CD14-positive monocyte (primary cell): Measurements from ENCODE around the gene NUDT13. TPM values are rescaled to one million over a fixed set of nuclear protein-coding genes. Genes with fewer than 3 reads are reported as not detected.

Experiments used
- DNase-seq, 3 donors: peaks; one replicate each; pipeline ENCODE4 v3.0.0-alpha.2; 2011 to 2022
- H2AFZ ChIP-seq: 2 replicates; pipeline ENCODE4 v1.6.0; 2012; ENCODE audit warnings: mild to moderate bottlenecking, low read depth, low read length, inconsistent platforms; ENCODE audit not compliant: insufficient read depth, poor library complexity, severe bottlenecking
- H3K27ac ChIP-seq, 2 donors: 1 replicate in 1 of 2; 2 replicates in 1 of 2; pipeline ENCODE4 v1.5.1; 2012 to 2013; ENCODE audit warnings: low read length in 2 of 2, control low read depth in 1 of 2, inconsistent platforms in 1 of 2, low read depth in 1 of 2, mild to moderate bottlenecking in 1 of 2
- H3K27me3 ChIP-seq, 2 donors: one replicate each; pipeline versions ENCODE4 v1.6.0 to v1.6.1; 2011 to 2013; ENCODE audit warnings: low read length in 2 of 2; ENCODE audit not compliant: control insufficient read depth in 2 of 2, insufficient read depth in 2 of 2
- H3K36me3 ChIP-seq, 2 donors: replicated peaks in 1 of 2; 1 replicate in 1 of 2; 2 replicates in 1 of 2; pipeline versions ENCODE4 v1.5.1 to v1.6.1; 2012 to 2013; ENCODE audit warnings: low read length in 2 of 2, control low read depth in 1 of 2, inconsistent platforms in 1 of 2, mild to moderate bottlenecking in 1 of 2; ENCODE audit not compliant: insufficient read depth in 2 of 2, control insufficient read depth in 1 of 2
- H3K4me1 ChIP-seq, 2 donors: 1 replicate in 1 of 2; 2 replicates in 1 of 2; pipeline versions ENCODE4 v1.5.1 to v1.6.1; 2012 to 2013; ENCODE audit warnings: low read length in 2 of 2, control low read depth in 1 of 2, inconsistent platforms in 1 of 2, mild to moderate bottlenecking in 1 of 2, moderate library complexity in 1 of 2; ENCODE audit not compliant: insufficient read depth in 2 of 2, control insufficient read depth in 1 of 2
- H3K4me2 ChIP-seq: replicated peaks from 2 replicates; pipeline ENCODE3; 2012; ENCODE audit warnings: low read length, moderate library complexity, mild to moderate bottlenecking; ENCODE audit not compliant: poor library complexity, severe bottlenecking; ENCODE audit errors: extremely low read depth
- H3K4me3 ChIP-seq, 3 experiments: fragments of 200-600 bp in 1 of 3; sonication (generic) in 1 of 3; replicated peaks in 1 of 3; 1 replicate in 2 of 3; 2 replicates in 1 of 3; pipeline ENCODE4 v1.5.1; 2011 to 2013; ENCODE audit warnings: low read length in 3 of 3, mild to moderate bottlenecking in 3 of 3, control low read depth in 2 of 3, low read depth in 2 of 3, inconsistent platforms in 1 of 3, moderate library complexity in 1 of 3
- H3K79me2 ChIP-seq: 2 replicates; pipeline ENCODE4 v1.6.0; 2012; ENCODE audit warnings: mild to moderate bottlenecking, control low read depth, inconsistent platforms, low read length, moderate library complexity; ENCODE audit not compliant: insufficient read depth
- H3K9ac ChIP-seq: 2 replicates; pipeline ENCODE4 v1.6.0; 2017; ENCODE audit warnings: low read length, mild to moderate bottlenecking; ENCODE audit not compliant: insufficient read depth, poor library complexity, severe bottlenecking
- H3K9me3 ChIP-seq, 2 donors: replicated peaks in 1 of 2; 1 replicate in 1 of 2; 2 replicates in 1 of 2; pipeline versions ENCODE4 v1.5.1 to v1.6.1; 2012 to 2013; ENCODE audit warnings: low read length in 2 of 2, control low read depth in 1 of 2; ENCODE audit not compliant: control insufficient read depth in 1 of 2, insufficient read depth in 1 of 2
- H4K20me1 ChIP-seq: 2 replicates; pipeline ENCODE4 v1.6.0; 2012; ENCODE audit warnings: mild to moderate bottlenecking, low read length, control low read depth, moderate library complexity; ENCODE audit not compliant: insufficient read depth
- H3K27ac Mint-ChIP-seq, 7 donors: one replicate each; pipeline ENCODE4 v1.8.0; 2020; ENCODE audit warnings: mild to moderate bottlenecking in 7 of 7, mixed read lengths in 7 of 7, moderate library complexity in 6 of 7, inconsistent platforms in 2 of 7
- H3K27me3 Mint-ChIP-seq, 3 donors: one replicate each; pipeline ENCODE4 v1.8.0; 2021 to 2022; ENCODE audit warnings: low read depth in 3 of 3, mild to moderate bottlenecking in 3 of 3, mixed read lengths in 3 of 3, moderate library complexity in 3 of 3, inconsistent platforms in 1 of 3
- H3K36me3 Mint-ChIP-seq, 2 donors: one replicate each; pipeline ENCODE4 v1.8.0; 2020; ENCODE audit warnings: mixed read lengths in 2 of 2, inconsistent platforms in 1 of 2, mild to moderate bottlenecking in 1 of 2
- H3K4me1 Mint-ChIP-seq: one replicate; pipeline ENCODE4 v1.8.0; 2020; ENCODE audit warnings: mild to moderate bottlenecking, mixed read lengths
- H3K4me3 Mint-ChIP-seq, 2 donors: one replicate each; pipeline ENCODE4 v1.8.0; 2020; ENCODE audit warnings: mild to moderate bottlenecking in 2 of 2, mixed read lengths in 2 of 2, moderate library complexity in 1 of 2
- H3K9me3 Mint-ChIP-seq, 7 donors: one replicate each; pipeline ENCODE4 v1.8.0; 2020 to 2022; ENCODE audit warnings: mixed read lengths in 7 of 7, mild to moderate bottlenecking in 6 of 7, moderate library complexity in 6 of 7, inconsistent platforms in 2 of 7
- CTCF ChIP-seq: fragments of 200-600 bp; IDR thresholded peaks from one replicate; pipeline ENCODE4 v1.8.0; 2022; ENCODE audit warnings: antibody characterized with exemption, mild to moderate bottlenecking
- WGBS: methylation state at CpG from one replicate; pipeline ENCODE4 v1.1.5; 2013; ENCODE audit warnings: missing lambda C conversion rate; ENCODE audit not compliant: insufficient coverage; 5-methylcytosine and 5-hydroxymethylcytosine counted together
- intact Hi-C, 2 donors: fragments of 100-400 bp; cut with micrococcal nuclease; formaldehyde crosslinking; loops; one replicate each; pipeline versions ENCODE4 v1.15.0 to v1.15.1; 2023
- polyA plus RNA-seq, 3 donors: library from polyadenylated mRNA; depleted of rRNA in 1 of 3; unstranded in 2 of 3; stranded (reverse) in 1 of 3; fragments of 300-500 nt in 2 of 3; fragments of >200 nt in 1 of 3; fragmentation: Illumina TruSeq in 2 of 3; gene quantifications; 1 replicate in 2 of 3; 2 replicates in 1 of 3; pipeline ENCODE4 v1.2.3, GENCODE V29; 2012 to 2021

The NUDT13 gene
- polyA plus RNA-seq, 3 donors = 0.69 to 4.5 (median 1.0) TPM

- Mint-ChIP-seq H3K4me3 (no peak overlapping the region), H3K27me3 (peaks cover 0 to 3% (median 0%) of the 10 kb centered on the region in 3 donors), H3K27ac (peak overlapping the region in 2 of 7 donors; percentile 24 to 40), H3K4me1 (peaks cover 21% of the 10 kb centered on the region), H3K36me3 (peaks cover 4 to 10% of the 10 kb centered on the region in 2 donors), H3K9me3 (peaks cover 0 to 7% (median 0%) of the 10 kb centered on the region in 7 donors)
- Histone ChIP-seq H3K9ac (no peak overlapping the region), H3K27ac (no peak overlapping the region), H4K20me1 (no peaks in the 10 kb centered on the region), H3K4me3 (no peak overlapping the region), H3K79me2 (peaks cover 49% of the 10 kb centered on the region), H3K27me3 (no peaks in the 10 kb centered on the region), H3K36me3 (peaks cover 3 to 5% of the 10 kb centered on the region in 2 donors), H2AFZ (no peak overlapping the region), H3K4me1 (peaks cover 14 to 26% of the 10 kb centered on the region in 2 donors), H3K9me3 (no peaks in the 10 kb centered on the region), H3K4me2 (no peak overlapping the region)
- DNase-seq = no peak
- intact Hi-C loops = loop anchor here (5.0 to 10.0 kb wide), 4 partner anchors 55 to 817 kb away; partner anchors contain the start of genes DNAJB12 (in 1 of the 2), DNAJC9 (in 1 of the 2), NUDT13 (in 1 of the 2) and P4HA1 (in 1 of the 2)
- no peak for TF ChIP-seq CTCF
- WGBS = no CpG with 5 or more reads among the region's 3 CpGs
Observed at GRCh38 chr10:73169320-73169719, 59.1 kb downstream of the NUDT13 start.

GRCh38 chr10:73172867-73173266 lies 62.6 kb downstream of the NUDT13 start:
- Histone ChIP-seq H3K27ac (no peak overlapping the region), H4K20me1 (no peaks in the 10 kb centered on the region), H3K79me2 (peaks cover 14% of the 10 kb centered on the region), H2AFZ (no peak overlapping the region), H3K4me1 (peaks cover 7 to 8% of the 10 kb centered on the region in 2 donors), H3K9ac (no peak overlapping the region), H3K36me3 (peaks cover 21 to 30% of the 10 kb centered on the region in 2 donors), H3K27me3 (no peaks in the 10 kb centered on the region), H3K4me3 (no peak overlapping the region), H3K9me3 (no peaks in the 10 kb centered on the region), H3K4me2 (no peak overlapping the region)
- peaks cover 0 to 3% (median 0%) of the 10 kb centered on the region in 3 donors for H3K27me3 Mint-ChIP-seq
- intact Hi-C loops = no loop called here
- H3K27ac Mint-ChIP-seq = no peak overlapping the region
- H3K36me3 Mint-ChIP-seq = peaks cover 19 to 37% of the 10 kb centered on the region in 2 donors
- no peak overlapping the region for H3K4me3 Mint-ChIP-seq
- DNase-seq = no peak
- peaks cover 6% of the 10 kb centered on the region for H3K4me1 Mint-ChIP-seq
- H3K9me3 Mint-ChIP-seq = peaks cover 0 to 3% (median 0%) of the 10 kb centered on the region in 7 donors
- no peak for TF ChIP-seq CTCF
